Neuronal stem cell (in vitro differentiated cells): Measurements from ENCODE around the gene FXYD7.

Experiments
- DNase-seq: peaks from one replicate; pipeline ENCODE4 v3.0.0-alpha.2; 2013; ENCODE audit warnings: low spot score
- H2AFZ ChIP-seq: one replicate; pipeline ENCODE4 v1.6.1; 2013; ENCODE audit warnings: mild to moderate bottlenecking, low read length, inconsistent platforms
- H2AK5ac ChIP-seq: 2 replicates; pipeline ENCODE4 v1.6.1; 2013; ENCODE audit warnings: low read depth, mild to moderate bottlenecking, inconsistent platforms, low read length, moderate library complexity, mixed read lengths
- H2BK120ac ChIP-seq: 2 replicates; pipeline ENCODE4 v1.6.1; 2013; ENCODE audit warnings: low read depth, mild to moderate bottlenecking, inconsistent platforms, low read length, moderate library complexity, mixed read lengths
- H2BK12ac ChIP-seq: one replicate; pipeline ENCODE4 v1.6.1; 2013; ENCODE audit warnings: low read length, inconsistent platforms
- H2BK15ac ChIP-seq: 2 replicates; pipeline ENCODE4 v1.6.1; 2013; ENCODE audit warnings: mild to moderate bottlenecking, low read length, inconsistent platforms, mixed read lengths
- H2BK5ac ChIP-seq: one replicate; pipeline ENCODE4 v1.6.1; 2013; ENCODE audit warnings: inconsistent platforms, mild to moderate bottlenecking, low read length, moderate library complexity
- H3K14ac ChIP-seq: one replicate; pipeline ENCODE4 v1.6.1; 2013; ENCODE audit warnings: low read length, inconsistent platforms
- H3K18ac ChIP-seq: 2 replicates; pipeline ENCODE4 v1.6.1; 2013; ENCODE audit warnings: low read length, inconsistent platforms
- H3K23ac ChIP-seq: 2 replicates; pipeline ENCODE4 v1.6.1; 2013; ENCODE audit warnings: low read depth, mild to moderate bottlenecking, mixed read lengths, low read length, inconsistent platforms; ENCODE audit not compliant: poor library complexity
- H3K27ac ChIP-seq: replicated peaks from 3 replicates; pipeline ENCODE4 v1.5.1; 2013; ENCODE audit warnings: low read length, inconsistent platforms
- H3K27me3 ChIP-seq, 3 experiments: 2 replicates each; pipeline ENCODE4 v1.6.1; 2013; ENCODE audit warnings: low read length in 3 of 3, mild to moderate bottlenecking in 2 of 3, inconsistent platforms in 1 of 3, low read depth in 1 of 3, mixed read lengths in 1 of 3, moderate library complexity in 1 of 3; ENCODE audit not compliant: control insufficient read depth in 3 of 3, insufficient read depth in 3 of 3
- H3K36me3 ChIP-seq, 2 donors: replicated peaks in 1 of 2; 2 replicates each; pipeline ENCODE4 v1.6.1; 2013; ENCODE audit warnings: low read length in 2 of 2; ENCODE audit not compliant: control insufficient read depth in 2 of 2, insufficient read depth in 2 of 2
- H3K4ac ChIP-seq: 2 replicates; pipeline ENCODE4 v1.6.1; 2013; ENCODE audit warnings: inconsistent platforms, mild to moderate bottlenecking, low read length, moderate library complexity
- H3K4me1 ChIP-seq, 2 donors: 1 replicate in 1 of 2; 2 replicates in 1 of 2; pipeline ENCODE4 v1.6.1; 2013; ENCODE audit warnings: low read length in 2 of 2, low read depth in 1 of 2; ENCODE audit not compliant: control insufficient read depth in 2 of 2, insufficient read depth in 1 of 2
- H3K4me2 ChIP-seq: one replicate; pipeline ENCODE4 v1.6.1; 2013; ENCODE audit warnings: mild to moderate bottlenecking, low read length, inconsistent platforms; ENCODE audit not compliant: insufficient read depth, poor library complexity, severe bottlenecking
- H3K4me3 ChIP-seq, 2 donors: 2 replicates each; pipeline ENCODE4 v1.5.1; 2013; ENCODE audit warnings: low read length in 2 of 2, mild to moderate bottlenecking in 2 of 2, inconsistent platforms in 1 of 2, moderate library complexity in 1 of 2
- H3K79me1 ChIP-seq: one replicate; pipeline ENCODE4 v1.6.1; 2013; ENCODE audit warnings: low read depth, mild to moderate bottlenecking, inconsistent platforms, low read length, moderate library complexity
- H3K9ac ChIP-seq: one replicate; pipeline ENCODE4 v1.6.1; 2013; ENCODE audit warnings: mild to moderate bottlenecking, low read depth, low read length, inconsistent platforms; ENCODE audit not compliant: poor library complexity
- H3K9me3 ChIP-seq, 2 donors: replicated peaks in 1 of 2; 2 replicates each; pipeline versions ENCODE3 to v1.6.1; 2013; ENCODE audit warnings: low read length in 2 of 2, mild to moderate bottlenecking in 2 of 2, inconsistent platforms in 1 of 2, low read depth in 1 of 2, mixed read lengths in 1 of 2, moderate library complexity in 1 of 2; ENCODE audit not compliant: control insufficient read depth in 2 of 2, insufficient read depth in 1 of 2
- H4K8ac ChIP-seq: one replicate; pipeline ENCODE4 v1.6.1; 2013; ENCODE audit warnings: low read depth, mild to moderate bottlenecking, inconsistent platforms, low read length, moderate library complexity
- H4K91ac ChIP-seq: one replicate; pipeline ENCODE4 v1.6.1; 2013; ENCODE audit warnings: low read length, low read depth, mild to moderate bottlenecking, inconsistent platforms; ENCODE audit not compliant: poor library complexity
- WGBS, 2 donors: extraction: QIAGEN DNeasy Blood & Tissue Kit; methylation state at CpG; one replicate each; pipeline ENCODE4 v1.1.7; 2013; ENCODE audit warnings: missing lambda C conversion rate in 2 of 2, mixed read lengths in 1 of 2; ENCODE audit not compliant: insufficient read length in 2 of 2, insufficient replicate concordance in 1 of 2; ENCODE audit errors: extremely low coverage in 2 of 2; 5-methylcytosine and 5-hydroxymethylcytosine counted together

FXYD7 gene

DNA sequence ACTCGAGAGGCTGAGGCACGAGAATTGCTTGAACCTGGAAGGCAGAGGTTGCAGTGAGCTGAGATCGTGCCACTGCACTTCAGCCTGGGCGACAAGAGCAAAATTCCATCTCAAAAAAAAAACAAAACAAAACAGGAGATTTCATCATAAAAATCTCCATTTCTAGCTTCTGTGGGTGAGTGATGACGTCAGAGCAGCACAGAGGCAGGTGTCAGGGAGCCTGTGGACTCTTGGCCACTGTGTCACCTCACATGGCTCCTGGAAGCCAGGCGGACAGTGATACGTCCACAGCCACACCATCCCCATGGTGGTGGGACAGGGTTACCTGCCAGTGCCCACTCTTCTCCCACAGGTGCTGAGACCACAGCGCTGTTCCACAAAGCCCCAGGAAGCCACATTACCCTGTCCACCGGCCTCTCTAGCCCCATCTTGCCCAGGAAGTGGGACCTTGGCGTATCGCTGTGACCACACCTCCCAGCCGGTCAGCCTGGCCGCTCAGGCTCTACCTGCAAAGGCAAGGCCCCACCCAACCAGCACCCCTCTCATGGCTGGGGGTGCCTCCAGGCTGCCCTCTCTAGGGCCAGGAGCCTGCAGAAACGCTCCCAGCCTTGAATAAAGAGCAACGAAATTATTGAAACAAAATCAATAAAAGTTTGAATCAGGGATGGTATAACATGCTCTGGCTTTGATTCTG is 29.9 kb upstream of the FXYD7 start:
- H3K9ac ChIP-seq: peak overlapping the region; percentile 54
- H2BK12ac ChIP-seq: no peak overlapping the region
- H3K27ac ChIP-seq: no peak overlapping the region
- no peak overlapping the region for H3K23ac ChIP-seq
- no peak for DNase-seq
- no CpG with 5 or more reads among the region's 15 CpGs for WGBS, 2 donors
- H4K8ac ChIP-seq: no peak overlapping the region
- no peak overlapping the region for H3K18ac ChIP-seq
- H4K91ac ChIP-seq: no peak overlapping the region
- H2BK5ac ChIP-seq: no peak overlapping the region
- H3K4me2 ChIP-seq: no peak overlapping the region
- H3K4me1 ChIP-seq: peaks cover 0 to 11% of the 10 kb centered on the region in 2 donors
- peaks cover 0 to 13% (median 0%) of the 10 kb centered on the region in 3 experiments for H3K27me3 ChIP-seq
- no peak overlapping the region for H2BK15ac ChIP-seq
- H3K36me3 ChIP-seq: no peaks in the 10 kb centered on the region
- H2AK5ac ChIP-seq: no peak overlapping the region
- H3K9me3 ChIP-seq: no peaks in the 10 kb centered on the region
- no peaks in the 10 kb centered on the region for H3K79me1 ChIP-seq
- no peak overlapping the region for H2AFZ ChIP-seq
- H3K14ac ChIP-seq: no peak overlapping the region
- H2BK120ac ChIP-seq: no peak overlapping the region
- no peak overlapping the region for H3K4ac ChIP-seq
- H3K4me3 ChIP-seq: peak overlapping the region in 1 of 2 donors; percentile 62

- Histone ChIP-seq H3K23ac (peak overlapping the region; percentile 3), H3K9me3 (no peaks in the 10 kb centered on the region), H2BK120ac (no peak overlapping the region), H2BK5ac (no peak overlapping the region), H4K8ac (no peak overlapping the region), H3K18ac (peak overlapping the region; percentile 88), H3K36me3 (no peaks in the 10 kb centered on the region), H2AK5ac (peak overlapping the region; percentile 58), H2AFZ (peak overlapping the region; percentile 61), H2BK15ac (no peak overlapping the region), H3K79me1 (no peaks in the 10 kb centered on the region), H3K14ac (no peak overlapping the region), H2BK12ac (no peak overlapping the region), H3K4me3 (no peak overlapping the region), H4K91ac (no peak overlapping the region), H3K9ac (no peak overlapping the region), H3K4me1 (peaks cover 0 to 11% of the 10 kb centered on the region in 2 donors), H3K27ac (no peak overlapping the region), H3K4ac (no peak overlapping the region), H3K27me3 (peaks cover 0 to 21% (median 0%) of the 10 kb centered on the region in 3 experiments), H3K4me2 (peak overlapping the region; percentile 52)
- DNase-seq: peak; percentile 91
- no CpG with 5 or more reads among the region's 23 CpGs for WGBS, 2 donors
Observed at GRCh38 chr19:35114353-35115176, 28.5 kb upstream of the FXYD7 start.

- H4K8ac ChIP-seq: no peak within 1 kb of the TSS
- no CpG with 5 or more reads among the region's 14 CpGs for WGBS, 2 donors
- H3K4me3 ChIP-seq: no peak within 1 kb of the TSS
- H3K23ac ChIP-seq: peak within 1 kb of the TSS; percentile 3
- no peaks in the 10 kb centered on the region for H3K9me3 ChIP-seq
- H4K91ac ChIP-seq: no peak within 1 kb of the TSS
- H3K9ac ChIP-seq: no peak within 1 kb of the TSS
- H2AK5ac ChIP-seq: peak within 1 kb of the TSS; percentile 68
- no peaks in the 10 kb centered on the region for H3K79me1 ChIP-seq
- peaks cover 0 to 19% (median 0%) of the 10 kb centered on the region in 3 experiments for H3K27me3 ChIP-seq
- H3K27ac ChIP-seq: no peak within 1 kb of the TSS
- no peaks in the 10 kb centered on the region for H3K36me3 ChIP-seq
- peak within 1 kb of the TSS; percentile 24 for H2BK120ac ChIP-seq
- H3K18ac ChIP-seq: peak within 1 kb of the TSS; percentile 88
- H2AFZ ChIP-seq: peak within 1 kb of the TSS; percentile 61
- peak within 1 kb of the TSS; percentile 77 for H2BK15ac ChIP-seq
- DNase-seq: no peak
- peak within 1 kb of the TSS; percentile 52 for H3K4me2 ChIP-seq
- H3K4ac ChIP-seq: no peak within 1 kb of the TSS
- H2BK5ac ChIP-seq: peak within 1 kb of the TSS; percentile 55
- peaks cover 0 to 11% of the 10 kb centered on the region in 2 donors for H3K4me1 ChIP-seq
- H3K14ac ChIP-seq: peak within 1 kb of the TSS; percentile 57
- no peak within 1 kb of the TSS for H2BK12ac ChIP-seq
Observed at GRCh38 chr19:35115177-35115951, 27.7 kb upstream of the FXYD7 start, which contains the start of gene FXYD3. Gene FXYD3, plus strand, starts transcription at chr19:35115823. Its CDS starts 3,554 bp downstream, at chr19:35119377.
